Osteoblast (primary cell): ENCODE measurements around the gene BSN. TPM values are rescaled to one million over a fixed set of nuclear protein-coding genes. Genes with fewer than 3 reads are reported as not detected.

ENCODE experiments used
- DNase-seq: peaks from one replicate; pipeline ENCODE4 v3.0.0; 2011; ENCODE audit warnings: low spot score, mixed read lengths; ENCODE audit not compliant: insufficient read length; ENCODE audit errors: missing footprints
- H2AFZ ChIP-seq: 2 replicates; pipeline ENCODE4 v1.6.0; 2011; ENCODE audit warnings: mild to moderate bottlenecking, low read length
- H3K27ac ChIP-seq: 2 replicates; pipeline ENCODE4 v1.5.1; 2011; ENCODE audit warnings: mild to moderate bottlenecking, low read depth, low read length, moderate library complexity
- H3K27me3 ChIP-seq: 2 replicates; pipeline ENCODE4 v1.6.0; 2012; ENCODE audit warnings: mild to moderate bottlenecking, control low read depth, inconsistent platforms, low read length, moderate library complexity; ENCODE audit not compliant: insufficient read depth
- H3K36me3 ChIP-seq: 2 replicates; pipeline ENCODE4 v1.5.1; 2011; ENCODE audit warnings: mild to moderate bottlenecking, low read length, control low read depth, moderate library complexity; ENCODE audit not compliant: insufficient read depth
- H3K4me1 ChIP-seq: 2 replicates; pipeline ENCODE4 v1.5.1; 2011; ENCODE audit warnings: mild to moderate bottlenecking, low read length, control low read depth, moderate library complexity; ENCODE audit not compliant: insufficient read depth
- H3K4me2 ChIP-seq: 2 replicates; pipeline ENCODE4 v1.6.0; 2011; ENCODE audit warnings: mild to moderate bottlenecking, low read length; ENCODE audit not compliant: insufficient read depth
- H3K4me3 ChIP-seq: fragments of 200-600 bp; sonication (generic); 3 replicates; pipeline ENCODE4 v1.5.1; 2012; ENCODE audit warnings: mild to moderate bottlenecking, low read length, inconsistent platforms; ENCODE audit not compliant: insufficient read depth
- H3K79me2 ChIP-seq: 2 replicates; pipeline ENCODE4 v1.6.0; 2012; ENCODE audit warnings: mild to moderate bottlenecking, low read length, control low read depth, inconsistent platforms; ENCODE audit not compliant: insufficient read depth
- H3K9me3 ChIP-seq: 2 replicates; pipeline ENCODE4 v1.5.1; 2011; ENCODE audit warnings: low read depth, low read length, control low read depth
- H4K20me1 ChIP-seq: 2 replicates; pipeline ENCODE4 v1.6.0; 2012; ENCODE audit warnings: mild to moderate bottlenecking, low read length, control low read depth; ENCODE audit not compliant: insufficient read depth
- total RNA-seq: library from RNA; depleted of rRNA; stranded (reverse); fragments of >200 nt; gene quantifications from 2 replicates; pipeline ENCODE4 v1.2.3, GENCODE V29; 2012
- TF ChIP-seq, protein P1 (sequence below): IDR thresholded peaks from 2 replicates; pipeline ENCODE4 v1.5.1; 2011; ENCODE audit warnings: mild to moderate bottlenecking, low read depth, low read length, moderate library complexity; ENCODE audit errors: extremely low read depth

The BSN gene
- total RNA-seq, 1 donor: under 0.01 TPM

DNA sequence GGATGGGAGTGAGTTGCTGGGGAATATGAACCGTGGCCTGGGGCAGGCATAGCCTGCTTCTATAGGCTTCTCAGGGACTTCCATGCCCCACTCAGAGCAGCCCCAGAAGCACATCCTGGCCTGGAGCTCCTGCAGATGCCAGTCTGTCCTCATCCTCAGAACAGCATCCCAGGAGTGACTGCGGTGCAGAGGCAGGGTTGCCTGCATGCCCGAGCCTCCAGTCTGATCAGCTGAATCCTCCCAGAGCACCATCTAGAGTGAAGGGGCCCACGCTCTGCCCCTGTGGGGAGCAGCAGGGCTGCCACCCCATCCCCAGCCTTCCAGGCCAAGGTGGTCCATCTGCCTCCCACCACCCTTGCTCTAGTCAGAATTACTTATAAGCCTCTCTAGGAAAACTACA is 75.2 kb downstream of the BSN start:
- Histone ChIP-seq H3K27ac (no peak overlapping the region), H3K27me3 (peaks cover 9% of the 10 kb centered on the region), H4K20me1 (no peaks in the 10 kb centered on the region), H3K4me1 (peaks cover 5% of the 10 kb centered on the region), H3K4me2 (no peak overlapping the region), H2AFZ (no peak overlapping the region), H3K4me3 (no peak overlapping the region), H3K36me3 (no peaks in the 10 kb centered on the region), H3K79me2 (no peaks in the 10 kb centered on the region), H3K9me3 (peaks cover 2% of the 10 kb centered on the region)
- TF ChIP-seq, protein P1, sequence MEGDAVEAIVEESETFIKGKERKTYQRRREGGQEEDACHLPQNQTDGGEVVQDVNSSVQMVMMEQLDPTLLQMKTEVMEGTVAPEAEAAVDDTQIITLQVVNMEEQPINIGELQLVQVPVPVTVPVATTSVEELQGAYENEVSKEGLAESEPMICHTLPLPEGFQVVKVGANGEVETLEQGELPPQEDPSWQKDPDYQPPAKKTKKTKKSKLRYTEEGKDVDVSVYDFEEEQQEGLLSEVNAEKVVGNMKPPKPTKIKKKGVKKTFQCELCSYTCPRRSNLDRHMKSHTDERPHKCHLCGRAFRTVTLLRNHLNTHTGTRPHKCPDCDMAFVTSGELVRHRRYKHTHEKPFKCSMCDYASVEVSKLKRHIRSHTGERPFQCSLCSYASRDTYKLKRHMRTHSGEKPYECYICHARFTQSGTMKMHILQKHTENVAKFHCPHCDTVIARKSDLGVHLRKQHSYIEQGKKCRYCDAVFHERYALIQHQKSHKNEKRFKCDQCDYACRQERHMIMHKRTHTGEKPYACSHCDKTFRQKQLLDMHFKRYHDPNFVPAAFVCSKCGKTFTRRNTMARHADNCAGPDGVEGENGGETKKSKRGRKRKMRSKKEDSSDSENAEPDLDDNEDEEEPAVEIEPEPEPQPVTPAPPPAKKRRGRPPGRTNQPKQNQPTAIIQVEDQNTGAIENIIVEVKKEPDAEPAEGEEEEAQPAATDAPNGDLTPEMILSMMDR: no peak
- no peak for DNase-seq

DNA sequence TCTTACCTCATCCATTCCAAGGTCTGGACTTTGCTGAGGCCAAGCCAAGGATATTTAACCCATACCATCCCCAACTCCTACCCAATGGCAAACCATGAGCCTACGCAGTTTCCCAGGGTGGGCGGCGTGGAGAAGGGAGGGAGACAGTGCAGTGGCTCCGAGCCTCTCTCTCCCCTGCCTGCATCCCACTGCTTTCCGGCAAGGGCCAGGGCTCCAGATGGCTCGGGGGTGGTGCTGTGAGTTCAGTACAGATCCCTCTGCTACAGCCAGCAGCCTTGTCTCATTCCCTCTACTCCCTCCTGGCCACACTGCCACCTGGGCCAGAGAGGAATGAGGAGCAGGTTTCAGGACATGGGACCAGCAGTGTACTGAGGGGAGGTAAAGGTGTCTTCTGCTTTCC is 75.6 kb downstream of the BSN start:
- Histone ChIP-seq H3K36me3 (no peaks in the 10 kb centered on the region), H3K4me1 (peaks cover 5% of the 10 kb centered on the region), H3K4me2 (no peak overlapping the region), H3K27ac (no peak overlapping the region), H2AFZ (no peak overlapping the region), H3K27me3 (peaks cover 9% of the 10 kb centered on the region), H3K4me3 (no peak overlapping the region), H3K79me2 (no peaks in the 10 kb centered on the region), H3K9me3 (peaks cover 2% of the 10 kb centered on the region), H4K20me1 (no peaks in the 10 kb centered on the region)
- DNase-seq: peak; percentile 30
- TF ChIP-seq, protein P1: no peak

- no peaks in the 10 kb centered on the region for H3K36me3 ChIP-seq
- no peak overlapping the region for H3K4me3 ChIP-seq
- no peak overlapping the region for H3K4me2 ChIP-seq
- H3K27ac ChIP-seq: no peak overlapping the region
- peaks cover 16% of the 10 kb centered on the region for H3K27me3 ChIP-seq
- peaks cover 5% of the 10 kb centered on the region for H3K4me1 ChIP-seq
- no peaks in the 10 kb centered on the region for H3K79me2 ChIP-seq
- H2AFZ ChIP-seq: no peak overlapping the region
- TF ChIP-seq, protein P1: no peak
- no peaks in the 10 kb centered on the region for H4K20me1 ChIP-seq
- peaks cover 2% of the 10 kb centered on the region for H3K9me3 ChIP-seq
- DNase-seq: peak; percentile 34
These were observed 76.5 kb downstream of the BSN start for GRCh38 chr3:49630784-49631183.

- TF ChIP-seq, protein P1: no peak
- no peaks in the 10 kb centered on the region for H4K20me1 ChIP-seq
- no peak for DNase-seq
- no peaks in the 10 kb centered on the region for H3K36me3 ChIP-seq
- H3K27me3 ChIP-seq: peaks cover 7% of the 10 kb centered on the region
- no peak overlapping the region for H3K4me3 ChIP-seq
- H3K4me1 ChIP-seq: no peaks in the 10 kb centered on the region
- H2AFZ ChIP-seq: no peak overlapping the region
- no peak overlapping the region for H3K27ac ChIP-seq
- H3K4me2 ChIP-seq: no peak overlapping the region
- no peaks in the 10 kb centered on the region for H3K79me2 ChIP-seq
- H3K9me3 ChIP-seq: peaks cover 2% of the 10 kb centered on the region
These were observed 80.5 kb downstream of the BSN start for GRCh38 chr3:49634736-49635135.
